ENCODE measurements around the gene OR4D2. TPM values are rescaled to one million over a fixed set of nuclear protein-coding genes. Genes with fewer than 3 reads are reported as not detected.

The OR4D2 gene
- total RNA-seq, 1 experiment from 2014 or later = not detected

DNA sequence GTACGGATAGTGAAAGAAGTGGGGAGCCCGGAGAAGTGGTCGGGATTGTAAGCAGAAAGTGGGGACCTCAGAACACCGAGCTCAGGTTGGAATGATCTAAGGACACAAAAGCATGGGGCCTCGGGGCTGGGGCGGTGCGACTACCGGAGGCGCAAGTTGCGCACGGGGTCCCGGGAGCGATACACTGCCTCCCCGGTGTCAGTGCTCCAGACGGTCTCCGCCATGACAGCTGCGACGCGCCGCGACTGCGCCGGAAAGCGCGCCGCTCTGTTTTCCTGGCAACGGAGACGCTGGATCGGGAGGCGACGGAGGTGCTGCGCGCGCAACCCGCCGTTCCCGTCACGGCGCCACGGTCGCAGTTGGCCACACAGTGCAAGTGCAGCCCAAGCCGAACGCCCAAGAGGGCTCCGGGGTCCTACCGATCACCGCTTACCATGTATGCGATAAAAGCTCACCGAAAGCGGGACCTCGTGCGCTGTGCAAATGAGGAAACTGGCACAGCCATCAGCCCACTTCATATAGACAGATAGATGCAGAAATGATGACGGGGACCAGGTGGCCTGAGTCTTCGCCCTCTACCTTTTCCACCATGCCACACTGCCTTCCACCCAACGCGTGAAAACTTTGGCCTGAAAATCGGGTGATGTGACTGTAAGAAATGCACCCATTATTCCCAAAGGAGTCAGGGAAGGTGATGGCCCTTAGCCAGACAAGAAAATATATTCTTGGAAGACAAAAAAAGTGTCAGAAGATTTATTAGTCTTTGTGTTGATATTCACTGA is 52.4 kb downstream of the OR4D2 start, which contains the start of gene MKS1:
Gene MKS1 (minus strand): TSS at position 249 of the 782 bp plus-strand sequence. CDS start 25 bp downstream, at position 224.
- intact Hi-C loops (cut with micrococcal nuclease) = no loop called here
- ATAC-seq = peak; percentile 98
- H3K9ac ChIP-seq (ENCODE audit: low read length) = peak within 1 kb of the TSS; percentile 87

GRCh38 chr17:58219789-58220183 is 53.0 kb downstream of the OR4D2 start:
- Histone ChIP-seq H3K27ac (ENCODE audit: low read length) (0 out of 2 replicates have a peak overlapping the region, but pooled peaks have one; percentile 1), H3K36me3 (ENCODE audit: low read depth, low read length) (no peaks in the 10 kb centered on the region), H3K27me3 (ENCODE audit: low read length) (no peaks in the 10 kb centered on the region), H3K4me3 (ENCODE audit: low read length) (peak overlapping the region; percentile 92), H3K9ac (ENCODE audit: low read length) (no peak overlapping the region), H3F3A (ENCODE audit: low read length, unreplicated experiment) (no peaks in the 10 kb centered on the region), H3K9me3 (ENCODE audit: low read length) (no peaks in the 10 kb centered on the region), H3K9me2 (replicated peaks; ENCODE audit: low read length) (no peaks in the 10 kb centered on the region), H3K4me2 (ENCODE audit: low read length) (peak overlapping the region; percentile 99), H2AFZ (ENCODE audit: low read length) (peak overlapping the region; percentile 96), H3K4me1 (ENCODE audit: insufficient read depth, low read length) (peaks cover 27% of the 10 kb centered on the region), H4K20me1 (ENCODE audit: low read length) (no peaks in the 10 kb centered on the region), H3K79me2 (ENCODE audit: low read length) (no peaks in the 10 kb centered on the region)
- TF ChIP-seq, protein P1, sequence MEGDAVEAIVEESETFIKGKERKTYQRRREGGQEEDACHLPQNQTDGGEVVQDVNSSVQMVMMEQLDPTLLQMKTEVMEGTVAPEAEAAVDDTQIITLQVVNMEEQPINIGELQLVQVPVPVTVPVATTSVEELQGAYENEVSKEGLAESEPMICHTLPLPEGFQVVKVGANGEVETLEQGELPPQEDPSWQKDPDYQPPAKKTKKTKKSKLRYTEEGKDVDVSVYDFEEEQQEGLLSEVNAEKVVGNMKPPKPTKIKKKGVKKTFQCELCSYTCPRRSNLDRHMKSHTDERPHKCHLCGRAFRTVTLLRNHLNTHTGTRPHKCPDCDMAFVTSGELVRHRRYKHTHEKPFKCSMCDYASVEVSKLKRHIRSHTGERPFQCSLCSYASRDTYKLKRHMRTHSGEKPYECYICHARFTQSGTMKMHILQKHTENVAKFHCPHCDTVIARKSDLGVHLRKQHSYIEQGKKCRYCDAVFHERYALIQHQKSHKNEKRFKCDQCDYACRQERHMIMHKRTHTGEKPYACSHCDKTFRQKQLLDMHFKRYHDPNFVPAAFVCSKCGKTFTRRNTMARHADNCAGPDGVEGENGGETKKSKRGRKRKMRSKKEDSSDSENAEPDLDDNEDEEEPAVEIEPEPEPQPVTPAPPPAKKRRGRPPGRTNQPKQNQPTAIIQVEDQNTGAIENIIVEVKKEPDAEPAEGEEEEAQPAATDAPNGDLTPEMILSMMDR (conservative IDR thresholded peaks at IDR 0.05; ENCODE audit: low read depth, low read length) = no peak
- TF ChIP-seq EZH2 (IDR thresholded peaks at IDR 0.05; ENCODE audit: low read length, unreplicated experiment) = no peak
- no peak for TF ChIP-seq EZH2phosphoT487 (IDR thresholded peaks at IDR 0.05; ENCODE audit: borderline replicate concordance, low read length)
- DNase-seq (peak; percentile 65), ATAC-seq (no peak)
- CTCF ChIA-PET = no interaction called here
- intact Hi-C loops (cut with micrococcal nuclease) = no loop called here
- POLR2A ChIA-PET (ENCODE audit: unreplicated experiment) = interaction anchor here (0.5 kb wide), 1 partner anchor 118 kb away, joined by 4 read pairs; no protein-coding TSS in a partner anchor
- BruUV-seq (replicated peaks) = no TSS peak

More for the DNA sequence above, 52.4 kb downstream of the OR4D2 start, which contains the start of gene MKS1:
- no peaks in the 10 kb centered on the region for H3K9me2 ChIP-seq (replicated peaks; ENCODE audit: low read length)
- H4K20me1 ChIP-seq (ENCODE audit: low read length) = no peaks in the 10 kb centered on the region
- ChIA-PET CTCF (no interaction called here), POLR2A (ENCODE audit: unreplicated experiment) (interaction anchor here (0.5 to 0.6 kb wide), 5 partner anchors 119 to 944 kb away, joined by 4 to 5 read pairs (median 4); no protein-coding TSS in a partner anchor)
- H3F3A ChIP-seq (ENCODE audit: low read length, unreplicated experiment) = no peaks in the 10 kb centered on the region
- BruUV-seq (replicated peaks) = TSS peak; percentile 89
- peaks cover 22% of the 10 kb centered on the region for H3K4me1 ChIP-seq (ENCODE audit: insufficient read depth, low read length)
- no peaks in the 10 kb centered on the region for H3K9me3 ChIP-seq (ENCODE audit: low read length)
- H3K36me3 ChIP-seq (ENCODE audit: low read depth, low read length) = no peaks in the 10 kb centered on the region
- H2AFZ ChIP-seq (ENCODE audit: low read length) = peak within 1 kb of the TSS; percentile 96
- H3K27ac ChIP-seq (ENCODE audit: low read length) = 0 out of 2 replicates have a peak within 1 kb of the TSS, but pooled peaks have one; percentile 1
- H3K4me3 ChIP-seq (ENCODE audit: low read length) = peak within 1 kb of the TSS; percentile 92
- no peaks in the 10 kb centered on the region for H3K27me3 ChIP-seq (ENCODE audit: low read length)
- peak; percentile 97 for DNase-seq
- H3K79me2 ChIP-seq (ENCODE audit: low read length) = no peaks in the 10 kb centered on the region
- peak within 1 kb of the TSS; percentile 99 for H3K4me2 ChIP-seq (ENCODE audit: low read length)
- TF ChIP-seq EZH2phosphoT487 (IDR thresholded peaks at IDR 0.05; ENCODE audit: borderline replicate concordance, low read length) = no peak
- TF ChIP-seq, protein P1 (conservative IDR thresholded peaks at IDR 0.05; ENCODE audit: low read depth, low read length) = peak; percentile 60; the same call in 1 of the 2 replicates

Other genes with a start within 250 kb of the OR4D2 start
- gene CUEDC1, start 211.6 kb upstream of the OR4D2 start, total RNA-seq (2014; rRNA removed) = 31.6 and 53.4 TPM in 2 replicates
- gene VEZF1, start 178.7 kb upstream of the OR4D2 start, total RNA-seq (2014; rRNA removed) = 70.1 and 78.1 TPM in 2 replicates
- 325 and 342 TPM in 2 replicates for gene SRSF1, start 159.7 kb upstream of the OR4D2 start, total RNA-seq (2014; rRNA removed)
- 38.0 and 50.3 TPM in 2 replicates for gene DYNLL2, start 83.6 kb upstream of the OR4D2 start, total RNA-seq (2014; rRNA removed)
- gene OR4D1, start 18.6 kb upstream of the OR4D2 start, total RNA-seq (2014; rRNA removed) = not detected in 2 replicates
- not detected in 2 replicates for gene EPX, start 25.7 kb downstream of the OR4D2 start, total RNA-seq (2014; rRNA removed)
- 23.9 and 33.1 TPM in 2 replicates for gene MKS1, start 52.3 kb downstream of the OR4D2 start, total RNA-seq (2014; rRNA removed)
- not detected in 2 replicates for gene LPO, start 71.6 kb downstream of the OR4D2 start, total RNA-seq (2014; rRNA removed)
- gene MPO, start 114.0 kb downstream of the OR4D2 start, total RNA-seq (2014; rRNA removed) = not detected in 2 replicates
- gene TSPOAP1, start 161.8 kb downstream of the OR4D2 start, total RNA-seq (2014; rRNA removed) = 4.3 and 8.3 TPM in 2 replicates
- 100.0 and 116 TPM in 2 replicates for gene SUPT4H1, start 185.2 kb downstream of the OR4D2 start, total RNA-seq (2014; rRNA removed)

Measured in PC-3 (cell line).